Upper lobe of left lung (tissue), 4 donors: Measurements from ENCODE around the gene LRRC36.

ENCODE experiments used
- POLR2A ChIP-seq, 4 donors: fragments of 450-650 bp; IDR thresholded peaks; one replicate each; pipeline ENCODE4 v1.5.1; 2016 to 2017; ENCODE audit warnings: antibody characterized with exemption in 4 of 4, mild to moderate bottlenecking in 2 of 4
- TF ChIP-seq, protein P1 (sequence below), 6 experiments: fragments of 450-650 bp in 4 of 6; fragments of 200-600 bp in 2 of 6; sonication (generic) in 2 of 6; IDR thresholded peaks; one replicate each; pipeline ENCODE4 v1.5.1; 2016 to 2019; ENCODE audit warnings: antibody characterized with exemption in 6 of 6

- TF ChIP-seq, protein P1, sequence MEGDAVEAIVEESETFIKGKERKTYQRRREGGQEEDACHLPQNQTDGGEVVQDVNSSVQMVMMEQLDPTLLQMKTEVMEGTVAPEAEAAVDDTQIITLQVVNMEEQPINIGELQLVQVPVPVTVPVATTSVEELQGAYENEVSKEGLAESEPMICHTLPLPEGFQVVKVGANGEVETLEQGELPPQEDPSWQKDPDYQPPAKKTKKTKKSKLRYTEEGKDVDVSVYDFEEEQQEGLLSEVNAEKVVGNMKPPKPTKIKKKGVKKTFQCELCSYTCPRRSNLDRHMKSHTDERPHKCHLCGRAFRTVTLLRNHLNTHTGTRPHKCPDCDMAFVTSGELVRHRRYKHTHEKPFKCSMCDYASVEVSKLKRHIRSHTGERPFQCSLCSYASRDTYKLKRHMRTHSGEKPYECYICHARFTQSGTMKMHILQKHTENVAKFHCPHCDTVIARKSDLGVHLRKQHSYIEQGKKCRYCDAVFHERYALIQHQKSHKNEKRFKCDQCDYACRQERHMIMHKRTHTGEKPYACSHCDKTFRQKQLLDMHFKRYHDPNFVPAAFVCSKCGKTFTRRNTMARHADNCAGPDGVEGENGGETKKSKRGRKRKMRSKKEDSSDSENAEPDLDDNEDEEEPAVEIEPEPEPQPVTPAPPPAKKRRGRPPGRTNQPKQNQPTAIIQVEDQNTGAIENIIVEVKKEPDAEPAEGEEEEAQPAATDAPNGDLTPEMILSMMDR (IDR thresholded peaks at IDR 0.05) = no peak
- TF ChIP-seq POLR2A (IDR thresholded peaks at IDR 0.05) = no peak
These were observed 67.8 kb downstream of the LRRC36 start for GRCh38 chr16:67394155-67395104.
